Measurements from ENCODE around the gene ASCC1. TPM values are rescaled to one million over a fixed set of nuclear protein-coding genes. Genes with fewer than 3 reads are reported as not detected.

Gene ASCC1
- total and polyA plus RNA-seq, 2 of the 13 experiments (the other 11 are each of a cell fraction or from before 2014, with no cell fraction given) = 21.6 to 30.1 TPM

GRCh38 chr10:72251635-72252034, 35.6 kb upstream of the ASCC1 start (continued):
- TF ChIP-seq RXRB (CRISPR knock-in tag; IDR thresholded peaks at IDR 0.05; ENCODE audit: borderline replicate concordance) (peak; percentile 90), POLR2G (IDR thresholded peaks at IDR 0.05; ENCODE audit: low read depth, low read length) (no peak), NONO (IDR thresholded peaks at IDR 0.05) (no peak), NONO (CRISPR knock-in tag; conservative IDR thresholded peaks at IDR 0.05) (no peak), SP5 (CRISPR knock-in tag; IDR thresholded peaks at IDR 0.05; ENCODE audit: borderline replicate concordance, low read depth) (peak; percentile 18; the same call in 1 of the 2 replicates), ZMYM2 (CRISPR knock-in tag; IDR thresholded peaks at IDR 0.05) (peak; percentile 95), MXD3 (CRISPR knock-in tag; IDR thresholded peaks at IDR 0.05) (no peak), ARHGAP35 (CRISPR knock-in tag; IDR thresholded peaks at IDR 0.05; ENCODE audit: borderline replicate concordance) (no peak), ZNF44 (CRISPR knock-in tag; IDR thresholded peaks at IDR 0.05) (no peak), ZNF3 (CRISPR knock-in tag; IDR thresholded peaks at IDR 0.05) (peak; percentile 67; the same call in 1 of the 2 replicates), PCBP1 (IDR thresholded peaks at IDR 0.05; ENCODE audit: borderline replicate concordance, low read depth, low read length) (no peak), ZNF747 (CRISPR knock-in tag; IDR thresholded peaks at IDR 0.05; ENCODE audit: borderline replicate concordance) (no peak), NFIC (IDR thresholded peaks at IDR 0.05; ENCODE audit: low read length) (no peak), ZBTB49 (CRISPR knock-in tag; IDR thresholded peaks at IDR 0.05; ENCODE audit: borderline replicate concordance) (no peak)
- TF ChIP-seq, protein P1, sequence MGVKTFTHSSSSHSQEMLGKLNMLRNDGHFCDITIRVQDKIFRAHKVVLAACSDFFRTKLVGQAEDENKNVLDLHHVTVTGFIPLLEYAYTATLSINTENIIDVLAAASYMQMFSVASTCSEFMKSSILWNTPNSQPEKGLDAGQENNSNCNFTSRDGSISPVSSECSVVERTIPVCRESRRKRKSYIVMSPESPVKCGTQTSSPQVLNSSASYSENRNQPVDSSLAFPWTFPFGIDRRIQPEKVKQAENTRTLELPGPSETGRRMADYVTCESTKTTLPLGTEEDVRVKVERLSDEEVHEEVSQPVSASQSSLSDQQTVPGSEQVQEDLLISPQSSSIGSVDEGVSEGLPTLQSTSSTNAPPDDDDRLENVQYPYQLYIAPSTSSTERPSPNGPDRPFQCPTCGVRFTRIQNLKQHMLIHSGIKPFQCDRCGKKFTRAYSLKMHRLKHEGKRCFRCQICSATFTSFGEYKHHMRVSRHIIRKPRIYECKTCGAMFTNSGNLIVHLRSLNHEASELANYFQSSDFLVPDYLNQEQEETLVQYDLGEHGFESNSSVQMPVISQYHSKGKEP (CRISPR knock-in tag; IDR thresholded peaks at IDR 0.05) = no peak
- TF ChIP-seq, protein P2, sequence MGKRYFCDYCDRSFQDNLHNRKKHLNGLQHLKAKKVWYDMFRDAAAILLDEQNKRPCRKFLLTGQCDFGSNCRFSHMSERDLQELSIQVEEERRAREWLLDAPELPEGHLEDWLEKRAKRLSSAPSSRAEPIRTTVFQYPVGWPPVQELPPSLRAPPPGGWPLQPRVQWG (CRISPR knock-in tag; IDR thresholded peaks at IDR 0.05; ENCODE audit: borderline replicate concordance, low read depth) = no peak
- TF ChIP-seq, protein P3, sequence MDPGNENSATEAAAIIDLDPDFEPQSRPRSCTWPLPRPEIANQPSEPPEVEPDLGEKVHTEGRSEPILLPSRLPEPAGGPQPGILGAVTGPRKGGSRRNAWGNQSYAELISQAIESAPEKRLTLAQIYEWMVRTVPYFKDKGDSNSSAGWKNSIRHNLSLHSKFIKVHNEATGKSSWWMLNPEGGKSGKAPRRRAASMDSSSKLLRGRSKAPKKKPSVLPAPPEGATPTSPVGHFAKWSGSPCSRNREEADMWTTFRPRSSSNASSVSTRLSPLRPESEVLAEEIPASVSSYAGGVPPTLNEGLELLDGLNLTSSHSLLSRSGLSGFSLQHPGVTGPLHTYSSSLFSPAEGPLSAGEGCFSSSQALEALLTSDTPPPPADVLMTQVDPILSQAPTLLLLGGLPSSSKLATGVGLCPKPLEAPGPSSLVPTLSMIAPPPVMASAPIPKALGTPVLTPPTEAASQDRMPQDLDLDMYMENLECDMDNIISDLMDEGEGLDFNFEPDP (CRISPR knock-in tag; conservative IDR thresholded peaks at IDR 0.05) = no peak
- TF ChIP-seq, protein P4, sequence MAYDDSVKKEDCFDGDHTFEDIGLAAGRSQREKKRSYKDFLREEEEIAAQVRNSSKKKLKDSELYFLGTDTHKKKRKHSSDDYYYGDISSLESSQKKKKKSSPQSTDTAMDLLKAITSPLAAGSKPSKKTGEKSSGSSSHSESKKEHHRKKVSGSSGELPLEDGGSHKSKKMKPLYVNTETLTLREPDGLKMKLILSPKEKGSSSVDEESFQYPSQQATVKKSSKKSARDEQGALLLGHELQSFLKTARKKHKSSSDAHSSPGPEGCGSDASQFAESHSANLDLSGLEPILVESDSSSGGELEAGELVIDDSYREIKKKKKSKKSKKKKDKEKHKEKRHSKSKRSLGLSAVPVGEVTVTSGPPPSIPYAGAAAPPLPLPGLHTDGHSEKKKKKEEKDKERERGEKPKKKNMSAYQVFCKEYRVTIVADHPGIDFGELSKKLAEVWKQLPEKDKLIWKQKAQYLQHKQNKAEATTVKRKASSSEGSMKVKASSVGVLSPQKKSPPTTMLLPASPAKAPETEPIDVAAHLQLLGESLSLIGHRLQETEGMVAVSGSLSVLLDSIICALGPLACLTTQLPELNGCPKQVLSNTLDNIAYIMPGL (CRISPR knock-in tag; IDR thresholded peaks at IDR 0.05; ENCODE audit: borderline replicate concordance in 1 of 2, low read depth in 1 of 2) = no peak

Measured in HepG2 (cell line).